Activated T-helper 1 cell treated with Interleukin-2 at 50 U/mL for 16 hours (primary cell): ENCODE data around the gene TTLL13.
A peak's percentile ranks its signal among the peaks of the same experiment; 100 is the strongest.
"Not testable (repeated sequence)": the region's sequence is repeated elsewhere in the genome, so short reads cannot be mapped to it uniquely, and the experiment has no call there.

Experiments used
- DNase-seq: peaks from one replicate; pipeline ENCODE4 v3.0.0-alpha.2; 2020; ENCODE audit warnings: low read depth

TTLL13 gene

GRCh38 chr15:90281637-90282036 lies 32.3 kb downstream of the TTLL13 start:
- not testable (repeated sequence) for DNase-seq

- DNase-seq = no peak
Observed at GRCh38 chr15:90286678-90287077, 37.3 kb downstream of the TTLL13 start.

GRCh38 chr15:90287101-90287500 lies 37.7 kb downstream of the TTLL13 start:
- no peak for DNase-seq

GRCh38 chr15:90287946-90288345 lies 38.6 kb downstream of the TTLL13 start:
- no peak for DNase-seq

DNA sequence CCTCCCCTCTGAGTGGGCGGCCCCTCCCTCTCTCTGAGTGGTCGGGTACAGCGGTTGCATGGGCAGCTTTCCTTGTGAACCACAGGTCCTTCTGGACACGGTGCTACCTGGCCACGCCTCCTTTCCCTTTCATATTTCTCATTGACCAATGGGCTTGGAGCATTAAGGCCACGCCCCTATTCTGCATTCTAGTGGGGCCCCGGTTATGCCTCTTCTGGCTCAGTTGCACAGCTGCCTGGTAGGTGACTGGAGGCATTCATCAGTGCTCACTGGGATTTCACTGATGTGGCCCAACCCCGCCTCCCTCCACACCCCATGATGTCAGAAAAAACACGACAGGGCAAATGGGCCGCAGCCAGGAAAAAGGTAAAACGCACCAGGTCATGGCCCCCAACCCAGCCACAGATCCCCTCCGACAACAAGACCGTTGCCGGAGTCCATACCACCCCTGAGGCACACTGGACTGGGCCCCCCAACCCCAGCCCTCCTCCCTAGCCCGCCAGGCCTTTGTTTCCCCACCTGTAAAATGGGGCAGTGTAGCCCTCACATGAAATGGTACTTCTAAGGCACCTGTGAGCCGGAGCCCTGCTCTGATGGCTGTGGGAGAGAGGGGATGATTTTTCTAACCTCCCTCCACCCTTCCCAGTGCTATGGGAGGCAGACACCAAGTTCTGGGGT lies 42.5 kb downstream of the TTLL13 start:
- DNase-seq = no peak

- peak; percentile 52 for DNase-seq
Observed at GRCh38 chr15:90293040-90293810, 43.9 kb downstream of the TTLL13 start.

- DNase-seq = no peak
Observed at GRCh38 chr15:90294159-90294558, 44.8 kb downstream of the TTLL13 start.

DNA sequence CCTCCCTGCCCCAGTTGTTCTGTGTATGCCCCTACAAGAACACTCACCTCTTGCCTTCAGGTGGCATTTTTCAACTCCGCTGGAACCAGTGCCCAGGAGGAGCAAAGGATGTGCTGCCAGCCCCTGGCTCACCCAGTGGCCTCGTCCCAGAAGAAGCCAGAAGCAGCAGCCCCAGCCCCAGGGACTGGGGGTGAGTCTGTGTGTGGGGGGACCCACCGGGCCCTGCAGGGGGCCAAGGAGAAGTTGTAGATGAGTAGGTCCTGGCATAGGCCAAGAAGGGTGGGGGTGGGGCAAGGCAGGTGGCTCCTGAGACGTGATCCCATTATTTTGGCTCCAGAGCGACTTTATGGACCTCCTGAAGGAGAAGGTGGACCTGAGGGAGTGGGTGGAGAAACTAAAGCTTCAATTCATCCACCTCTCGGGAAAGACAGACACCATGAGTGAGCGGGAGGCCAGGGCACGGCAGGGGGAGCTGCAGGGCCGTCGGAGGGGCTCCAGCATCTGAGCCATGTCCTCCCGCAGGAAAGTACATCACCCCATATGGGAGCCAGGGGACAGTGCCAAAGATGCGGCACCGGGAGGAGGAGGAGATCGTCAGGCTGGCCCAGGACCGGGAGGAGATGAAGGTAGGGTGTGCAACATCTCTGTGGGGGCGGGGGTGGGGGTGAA lies 45.4 kb downstream of the TTLL13 start:
- DNase-seq = no peak

DNA sequence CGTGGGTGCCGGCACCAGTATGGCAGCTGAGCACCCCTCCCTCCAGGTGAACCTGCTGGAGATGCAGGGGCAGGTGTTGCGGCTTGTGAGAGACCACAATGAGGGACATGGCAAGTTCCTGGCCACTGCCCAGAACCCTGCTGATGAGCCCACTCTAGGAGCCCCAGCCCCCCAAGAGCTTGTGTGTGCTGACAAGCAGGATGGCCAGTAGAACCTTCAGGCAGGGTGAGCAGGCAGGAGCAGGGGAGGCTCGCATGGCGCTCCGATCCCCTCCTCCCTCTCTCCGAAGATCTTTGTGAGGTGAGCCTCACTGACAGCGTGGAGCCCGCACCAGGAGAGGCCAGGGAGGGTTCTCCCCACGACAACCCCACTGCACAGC lies 45.9 kb downstream of the TTLL13 start:
- DNase-seq = no peak

GRCh38 chr15:90296316-90296884 lies 47.0 kb downstream of the TTLL13 start:
- not testable (repeated sequence) for DNase-seq

GRCh38 chr15:90297021-90297420 lies 47.7 kb downstream of the TTLL13 start:
- DNase-seq = no peak

GRCh38 chr15:90300541-90300940 lies 51.2 kb downstream of the TTLL13 start:
- DNase-seq = no peak

GRCh38 chr15:90300988-90301706 lies 51.8 kb downstream of the TTLL13 start:
- peak; percentile 32 for DNase-seq

DNA sequence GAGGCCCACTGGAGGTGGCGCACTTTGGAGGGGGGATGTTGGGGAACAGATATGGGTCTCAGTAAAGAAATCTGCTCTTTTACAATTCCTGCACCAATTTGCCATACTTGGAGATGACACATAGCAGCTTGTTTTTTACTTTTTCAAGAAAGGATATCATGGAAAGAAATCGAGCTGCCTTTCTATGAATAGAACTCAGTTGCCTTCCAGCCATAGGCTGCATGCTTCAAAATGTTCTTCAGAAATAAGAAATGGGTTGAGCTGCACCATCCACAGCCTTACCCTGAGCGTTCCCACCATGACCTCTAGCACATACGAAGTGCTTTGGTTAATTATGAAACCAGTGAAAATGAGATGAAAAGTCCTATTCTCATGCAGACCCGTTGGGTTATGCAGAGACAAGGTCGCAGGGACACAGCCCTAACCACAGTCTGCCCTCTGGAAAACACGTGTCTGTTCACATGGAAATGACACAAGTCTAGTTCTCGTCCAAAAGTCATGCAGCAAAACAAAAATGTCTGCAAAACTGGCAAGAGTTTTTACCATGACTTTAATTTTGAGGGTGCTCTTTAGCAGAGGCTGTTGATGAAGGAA lies 52.4 kb downstream of the TTLL13 start:
- no peak for DNase-seq

DNA sequence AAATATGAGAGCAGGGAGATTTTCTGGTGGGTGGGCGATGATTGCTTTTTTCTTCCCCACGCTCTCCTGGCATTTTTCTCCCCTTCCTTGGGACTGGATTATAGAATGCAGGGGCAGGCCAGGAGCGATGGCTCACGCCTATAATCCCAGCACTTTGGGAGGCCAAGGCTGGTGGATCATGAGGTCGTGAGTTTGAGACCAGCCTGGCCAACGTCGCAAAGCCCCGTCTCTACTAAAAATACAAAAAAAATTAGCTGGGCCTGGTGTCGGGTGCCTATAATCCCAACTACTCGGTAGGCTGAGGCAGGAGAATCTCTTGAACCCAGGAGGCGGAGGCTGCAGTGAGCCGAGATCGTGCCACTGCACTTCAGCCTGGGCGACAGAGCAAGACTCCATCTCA lies 56.0 kb downstream of the TTLL13 start:
- not testable (repeated sequence) for DNase-seq

DNA sequence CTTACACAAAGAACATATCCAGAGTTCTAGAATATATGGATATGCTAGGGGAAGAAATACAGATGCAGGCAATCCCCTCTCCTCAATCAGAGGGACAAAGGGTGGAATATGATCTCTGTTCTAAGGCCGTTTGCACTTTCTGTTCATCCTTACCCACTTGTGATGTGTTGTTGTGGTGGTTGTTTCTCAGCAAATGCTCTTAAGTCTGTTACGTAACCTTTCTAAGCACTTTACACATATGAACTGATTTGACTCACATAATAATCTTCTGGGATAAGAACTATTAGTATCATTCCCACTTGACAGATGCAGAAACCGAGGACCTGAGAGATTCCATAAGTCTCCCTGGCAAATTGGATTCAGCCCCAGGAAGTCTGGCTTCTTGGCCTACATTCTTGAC lies 56.6 kb downstream of the TTLL13 start:
- no peak for DNase-seq

DNA sequence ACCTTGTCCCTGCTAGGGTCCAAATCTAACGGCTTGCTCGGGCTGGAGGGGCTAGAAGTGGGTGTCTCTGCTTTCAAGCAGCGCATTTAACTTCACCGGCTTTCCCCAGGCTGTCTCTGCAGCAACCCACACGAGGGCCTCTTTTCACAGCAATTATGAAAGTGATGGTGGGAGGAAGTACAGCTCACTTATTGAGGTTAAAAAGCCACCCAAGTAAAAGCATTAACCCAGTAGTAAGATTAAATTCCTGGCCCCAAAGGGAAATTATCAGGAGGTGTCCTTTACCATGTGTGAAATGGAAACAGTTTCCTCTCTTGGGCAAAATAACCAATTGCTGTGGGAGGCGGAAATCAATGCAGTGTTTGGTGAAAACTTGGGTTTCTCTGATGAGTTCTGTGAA lies 57.2 kb downstream of the TTLL13 start:
- no peak for DNase-seq

- DNase-seq = no peak
Observed at GRCh38 chr15:90307661-90308060, 58.3 kb downstream of the TTLL13 start.

- no peak for DNase-seq
Observed at GRCh38 chr15:90309020-90309419, 59.7 kb downstream of the TTLL13 start.
